Peyer's patch (tissue), 4 donors: Measurements from ENCODE around the gene TMEM145.

Experiments
- POLR2A ChIP-seq, 2 donors: fragments of 450-650 bp; IDR thresholded peaks; one replicate each; pipeline ENCODE4 v1.5.1; 2017; ENCODE audit warnings: antibody characterized with exemption in 2 of 2, mild to moderate bottlenecking in 2 of 2, moderate library complexity in 2 of 2
- TF ChIP-seq, protein P1 (sequence below), 6 experiments: fragments of 450-650 bp in 4 of 6; fragments of 200-600 bp in 2 of 6; sonication (generic) in 1 of 6; IDR thresholded peaks; one replicate each; pipeline ENCODE4 v1.5.1; 2017 to 2019; ENCODE audit warnings: antibody characterized with exemption in 6 of 6, mild to moderate bottlenecking in 3 of 6, moderate library complexity in 1 of 6

DNA sequence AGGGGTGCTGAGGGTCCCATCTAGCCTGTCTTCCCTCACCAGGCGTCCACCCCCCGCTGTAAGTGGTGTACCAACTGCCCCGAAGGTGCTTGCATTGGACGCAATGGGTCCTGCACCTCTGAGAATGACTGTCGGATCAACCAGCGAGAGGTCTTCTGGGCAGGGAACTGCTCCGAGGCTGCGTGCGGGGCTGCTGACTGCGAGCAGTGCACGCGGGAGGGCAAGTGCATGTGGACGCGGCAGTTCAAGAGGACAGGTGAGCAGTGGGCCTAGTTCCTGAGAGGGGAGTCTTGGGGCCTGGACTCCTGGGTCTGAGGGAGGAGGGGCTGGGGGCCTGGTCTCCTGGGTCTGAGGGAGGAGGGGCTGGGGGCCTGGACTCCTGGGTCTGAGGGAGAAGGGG lies 49.2 kb downstream of the TMEM145 start:
- TF ChIP-seq, protein P1, sequence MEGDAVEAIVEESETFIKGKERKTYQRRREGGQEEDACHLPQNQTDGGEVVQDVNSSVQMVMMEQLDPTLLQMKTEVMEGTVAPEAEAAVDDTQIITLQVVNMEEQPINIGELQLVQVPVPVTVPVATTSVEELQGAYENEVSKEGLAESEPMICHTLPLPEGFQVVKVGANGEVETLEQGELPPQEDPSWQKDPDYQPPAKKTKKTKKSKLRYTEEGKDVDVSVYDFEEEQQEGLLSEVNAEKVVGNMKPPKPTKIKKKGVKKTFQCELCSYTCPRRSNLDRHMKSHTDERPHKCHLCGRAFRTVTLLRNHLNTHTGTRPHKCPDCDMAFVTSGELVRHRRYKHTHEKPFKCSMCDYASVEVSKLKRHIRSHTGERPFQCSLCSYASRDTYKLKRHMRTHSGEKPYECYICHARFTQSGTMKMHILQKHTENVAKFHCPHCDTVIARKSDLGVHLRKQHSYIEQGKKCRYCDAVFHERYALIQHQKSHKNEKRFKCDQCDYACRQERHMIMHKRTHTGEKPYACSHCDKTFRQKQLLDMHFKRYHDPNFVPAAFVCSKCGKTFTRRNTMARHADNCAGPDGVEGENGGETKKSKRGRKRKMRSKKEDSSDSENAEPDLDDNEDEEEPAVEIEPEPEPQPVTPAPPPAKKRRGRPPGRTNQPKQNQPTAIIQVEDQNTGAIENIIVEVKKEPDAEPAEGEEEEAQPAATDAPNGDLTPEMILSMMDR (IDR thresholded peaks at IDR 0.05): no peak
- TF ChIP-seq POLR2A (IDR thresholded peaks at IDR 0.05): no peak
